Measurements from ENCODE around the gene EDEM3.

GRCh38 chr1:184755226-184756065 is 788 bp upstream of the EDEM3 start:
- TF ChIP-seq CTCF (conservative IDR thresholded peaks at IDR 0.05), result no peak
- TF ChIP-seq ZFX (IDR thresholded peaks at IDR 0.05), result no peak

Measured in C4-2B (cell line).